DND-41 (cell line): ENCODE results near the gene SLC9A7.

Experiments used
- EZH2 ChIP-seq: IDR thresholded peaks from 3 replicates; pipeline ENCODE4 v1.6.1; 2012; ENCODE audit warnings: borderline replicate concordance, low read depth, mild to moderate bottlenecking, moderate library complexity, low read length, inconsistent platforms; ENCODE audit not compliant: severe bottlenecking
- TF ChIP-seq, protein P1 (sequence below): IDR thresholded peaks from 2 replicates; pipeline ENCODE4 v1.5.1; 2012; ENCODE audit warnings: borderline replicate concordance, low read length, moderate library complexity, mild to moderate bottlenecking; ENCODE audit not compliant: poor library complexity, severe bottlenecking; ENCODE audit errors: extremely low read depth

GRCh38 chrX:46715997-46716396 is 42.9 kb downstream of the SLC9A7 start:
- TF ChIP-seq, protein P1, sequence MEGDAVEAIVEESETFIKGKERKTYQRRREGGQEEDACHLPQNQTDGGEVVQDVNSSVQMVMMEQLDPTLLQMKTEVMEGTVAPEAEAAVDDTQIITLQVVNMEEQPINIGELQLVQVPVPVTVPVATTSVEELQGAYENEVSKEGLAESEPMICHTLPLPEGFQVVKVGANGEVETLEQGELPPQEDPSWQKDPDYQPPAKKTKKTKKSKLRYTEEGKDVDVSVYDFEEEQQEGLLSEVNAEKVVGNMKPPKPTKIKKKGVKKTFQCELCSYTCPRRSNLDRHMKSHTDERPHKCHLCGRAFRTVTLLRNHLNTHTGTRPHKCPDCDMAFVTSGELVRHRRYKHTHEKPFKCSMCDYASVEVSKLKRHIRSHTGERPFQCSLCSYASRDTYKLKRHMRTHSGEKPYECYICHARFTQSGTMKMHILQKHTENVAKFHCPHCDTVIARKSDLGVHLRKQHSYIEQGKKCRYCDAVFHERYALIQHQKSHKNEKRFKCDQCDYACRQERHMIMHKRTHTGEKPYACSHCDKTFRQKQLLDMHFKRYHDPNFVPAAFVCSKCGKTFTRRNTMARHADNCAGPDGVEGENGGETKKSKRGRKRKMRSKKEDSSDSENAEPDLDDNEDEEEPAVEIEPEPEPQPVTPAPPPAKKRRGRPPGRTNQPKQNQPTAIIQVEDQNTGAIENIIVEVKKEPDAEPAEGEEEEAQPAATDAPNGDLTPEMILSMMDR: no peak
- no peak for TF ChIP-seq EZH2
